A375 (cell line): ENCODE data around the gene TMEM248. TPM values are rescaled to one million over a fixed set of nuclear protein-coding genes. Genes with fewer than 3 reads are reported as not detected.

Experiments used
- small RNA-seq: library from RNA; depleted of rRNA; stranded (forward); fragments of <200 nt; gene quantifications from one replicate; pipeline ENCODE3, GENCODE V24; 2014
- total RNA-seq: library from RNA; depleted of rRNA; stranded (reverse); fragments of >200 nt; shearing (Covaris generic); gene quantifications from 2 replicates; pipeline ENCODE4 v1.2.3, GENCODE V29; 2014; rRNA removed

Gene TMEM248
- 51.9 and 74.5 TPM in 2 replicates for total RNA-seq

GRCh38 chr7:66920769-66921395 is at the start of gene TMEM248:
TMEM248 (plus strand) TSS chr7:66921225; CDS start chr7:66941866, 20,641 bp downstream.

DNA sequence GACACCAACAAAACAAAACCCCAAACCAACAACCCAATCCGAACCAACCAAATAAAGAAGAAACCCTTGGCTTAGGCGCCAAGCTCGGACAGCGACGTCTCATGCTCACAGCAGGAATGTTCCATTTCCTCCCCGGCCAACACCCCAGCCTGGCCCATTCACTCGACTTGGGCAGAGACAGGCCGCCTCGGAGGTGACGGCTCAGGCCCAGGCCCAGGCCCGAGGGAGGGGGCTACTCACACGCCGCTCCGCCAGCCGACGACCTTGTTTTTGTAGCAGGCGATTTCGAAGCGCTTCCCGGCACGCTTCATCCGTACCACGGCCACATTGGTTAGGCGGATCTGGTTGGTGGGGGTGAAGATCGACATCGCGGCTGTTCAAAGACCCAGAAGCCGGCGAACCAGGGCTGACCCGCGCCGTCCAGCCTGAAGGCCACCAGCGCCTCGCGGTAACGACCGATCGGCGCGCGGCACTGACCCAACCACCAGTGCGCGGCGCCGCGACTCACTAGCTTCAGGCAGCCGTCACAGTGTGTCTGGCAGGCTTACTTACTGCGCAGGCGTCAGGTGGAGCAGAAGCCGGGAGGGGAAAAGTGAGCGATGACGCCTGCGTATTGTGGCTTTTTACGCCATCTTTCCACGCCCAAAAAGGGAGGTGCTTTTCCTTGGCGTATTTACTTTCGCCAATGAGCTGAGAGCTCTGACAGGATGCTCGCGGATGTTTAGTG is 74.2 kb downstream of the TMEM248 start, which contains the start of gene SBDS:
Gene SBDS, minus strand, starts transcription at position 537 of the 727 bp plus-strand sequence. Its CDS starts 169 bp downstream, at position 368.

GRCh38 chr7:66996444-66997191 is 75.6 kb downstream of the TMEM248 start, which contains the start of gene TYW1:
TYW1 (plus strand) TSS chr7:66996833; CDS start chr7:66996979, 146 bp downstream.

Small RNA genes within 50 kb of the gene (small RNA-seq; reads per million reads assigned to genes)
- not detected for gene RF00017
- not detected for gene RN7SL43P
- gene RNU6-1254P = not detected

Other genes with a start within 250 kb of the TMEM248 start
- 20.5 and 22.5 TPM in 2 replicates for gene RABGEF1, start 180.5 kb upstream of the TMEM248 start, total RNA-seq
- gene SBDS, start 74.4 kb downstream of the TMEM248 start, total RNA-seq = 84.1 and 91.0 TPM in 2 replicates
- gene TYW1, start 75.6 kb downstream of the TMEM248 start, total RNA-seq = 17.3 and 18.7 TPM in 2 replicates